Colonic mucosa (tissue), 4 donors: ENCODE measurements around the gene ZMIZ1. TPM values are rescaled to one million over a fixed set of nuclear protein-coding genes. Genes with fewer than 3 reads are reported as not detected.
"Not testable (repeated sequence)": the region's sequence is repeated elsewhere in the genome, so short reads cannot be mapped to it uniquely, and the experiment has no call there.

Experiments
- DNase-seq: peaks from one replicate; pipeline ENCODE4 v3.0.0-alpha.2; 2020
- H3K27ac ChIP-seq: fragments of 200-600 bp; one replicate; pipeline ENCODE4 v1.8.0; 2021
- H3K27me3 ChIP-seq: fragments of 200-600 bp; one replicate; pipeline ENCODE4 v1.8.0; 2021
- H3K36me3 ChIP-seq: fragments of 200-600 bp; one replicate; pipeline ENCODE4 v1.8.0; 2021
- H3K4me1 ChIP-seq: fragments of 200-600 bp; one replicate; pipeline ENCODE4 v1.8.0; 2021; ENCODE audit warnings: mild to moderate bottlenecking
- H3K4me3 ChIP-seq: fragments of 200-600 bp; one replicate; pipeline ENCODE4 v1.8.0; 2021
- H3K9ac ChIP-seq, 2 donors: one replicate each; pipeline ENCODE4 v1.7.0; 2013; ENCODE audit warnings: control low read depth in 2 of 2, low read depth in 2 of 2, low read length in 2 of 2
- H3K9me3 ChIP-seq: fragments of 200-600 bp; one replicate; pipeline ENCODE4 v1.8.0; 2021
- CTCF ChIP-seq: fragments of 200-600 bp; IDR thresholded peaks from one replicate; pipeline ENCODE4 v1.8.0; 2022; ENCODE audit warnings: antibody characterized with exemption, mild to moderate bottlenecking
- intact Hi-C: fragments of 100-400 bp; cut with DNase I; formaldehyde crosslinking; loops from one replicate; pipeline ENCODE4 v1.14.1; 2022
- total RNA-seq, 2 donors: library from RNA; stranded (reverse); fragmentation: NEBNext Ultra II Directional in 1 of 2; extraction: Animal tissue kit (Norgen Biotek cat#: 25700) in 1 of 2; gene quantifications; one replicate each; pipeline ENCODE4 v1.2.1, GENCODE V29; 2021
- donor health status: healthy.
- donor health status: DM: no; HTN: no; CAD: no.
- donor health status: DM: no; HTN: no; CAD: no.

Gene ZMIZ1
- total RNA-seq, 2 donors from 2014 or later: 51.0 to 54.0 TPM

- DNase-seq: no peak
- Histone ChIP-seq H3K9ac (no peak overlapping the region), H3K9me3 (no peaks in the 10 kb centered on the region), H3K27me3 (no peaks in the 10 kb centered on the region), H3K27ac (no peak overlapping the region), H3K4me1 (no peaks in the 10 kb centered on the region), H3K36me3 (no peaks in the 10 kb centered on the region), H3K4me3 (no peak overlapping the region)
- intact Hi-C loops: no loop called here
- no peak for TF ChIP-seq CTCF
These were observed 34.4 kb upstream of the ZMIZ1 start for GRCh38 chr10:79034271-79034876.

- H3K27ac ChIP-seq, H3K4me3 ChIP-seq, DNase-seq, H3K36me3 ChIP-seq, H3K9me3 ChIP-seq, H3K27me3 ChIP-seq, intact Hi-C loops, H3K9ac ChIP-seq, H3K4me1 ChIP-seq: not testable (repeated sequence)
These were observed 32.4 kb upstream of the ZMIZ1 start for GRCh38 chr10:79036416-79036815.

GRCh38 chr10:79038104-79038840 lies 30.5 kb upstream of the ZMIZ1 start:
- Histone ChIP-seq H3K36me3 (no peaks in the 10 kb centered on the region), H3K27ac (no peak overlapping the region), H3K9me3 (no peaks in the 10 kb centered on the region), H3K9ac (no peak overlapping the region), H3K4me1 (no peaks in the 10 kb centered on the region), H3K4me3 (no peak overlapping the region), H3K27me3 (no peaks in the 10 kb centered on the region)
- no peak for DNase-seq
- intact Hi-C loops: no loop called here
- TF ChIP-seq CTCF: no peak

- intact Hi-C loops: no loop called here
- DNase-seq: no peak
These were observed 29.9 kb upstream of the ZMIZ1 start for GRCh38 chr10:79038841-79039201.

GRCh38 chr10:79042639-79043411 lies 25.9 kb upstream of the ZMIZ1 start:
- no peak for TF ChIP-seq CTCF
- Histone ChIP-seq H3K36me3 (no peaks in the 10 kb centered on the region), H3K27ac (no peak overlapping the region), H3K9ac (no peak overlapping the region), H3K4me3 (no peak overlapping the region), H3K27me3 (no peaks in the 10 kb centered on the region), H3K9me3 (no peaks in the 10 kb centered on the region), H3K4me1 (peaks cover under 1% of the 10 kb centered on the region)
- intact Hi-C loops: no loop called here
- DNase-seq: no peak

More at GRCh38 chr10:79038841-79039201, 29.9 kb upstream of the ZMIZ1 start:
- no peak for TF ChIP-seq CTCF
- Histone ChIP-seq H3K9me3 (no peaks in the 10 kb centered on the region), H3K27ac (no peak overlapping the region), H3K9ac (no peak overlapping the region), H3K4me1 (no peaks in the 10 kb centered on the region), H3K4me3 (no peak overlapping the region), H3K27me3 (no peaks in the 10 kb centered on the region), H3K36me3 (no peaks in the 10 kb centered on the region)
